ENCODE measurements around the gene NEU2. TPM values are rescaled to one million over a fixed set of nuclear protein-coding genes. Genes with fewer than 3 reads are reported as not detected.

NEU2 gene
- total RNA-seq, 1 experiment from 2014 or later: not detected

GRCh38 chr2:233012301-233012971 lies 20.0 kb upstream of the NEU2 start:
- intact Hi-C loops (cut with micrococcal nuclease; ENCODE audit: unreplicated experiment): no loop called here
- Histone ChIP-seq H3K9me3 (ENCODE audit: insufficient read depth, low read depth) (no peaks in the 10 kb centered on the region), H3K4me1 (replicated peaks; ENCODE audit: insufficient read depth) (no peaks in the 10 kb centered on the region), H3K79me2 (ENCODE audit: low read depth) (no peaks in the 10 kb centered on the region), H3K27ac (no peak overlapping the region), H2AFZ (no peak overlapping the region), H3K36me3 (ENCODE audit: low read depth) (no peaks in the 10 kb centered on the region), H3K9me2 (ENCODE audit: insufficient read depth) (no peaks in the 10 kb centered on the region), H3F3A (ENCODE audit: insufficient read depth, low read depth) (no peaks in the 10 kb centered on the region), H3K4me2 (no peak overlapping the region), H4K20me1 (ENCODE audit: insufficient read depth) (no peaks in the 10 kb centered on the region), H3K4me3 (no peak overlapping the region), H3K27me3 (ENCODE audit: insufficient read depth, low read depth) (no peaks in the 10 kb centered on the region)
- ChIA-PET POLR2A (ENCODE audit: unreplicated experiment) (no interaction called here), CTCF (interaction anchor here (0.6 kb wide), 1 partner anchor 63 kb away, joined by 3 read pairs; no protein-coding TSS in a partner anchor)
- BruUV-seq (replicated peaks): no TSS peak
- TF ChIP-seq CTCF (conservative IDR thresholded peaks at IDR 0.05): no peak
- no peak for TF ChIP-seq EZH2 (IDR thresholded peaks at IDR 0.05; ENCODE audit: low read depth)
- DNase-seq: no peak

- TF ChIP-seq EZH2 (IDR thresholded peaks at IDR 0.05; ENCODE audit: low read depth): no peak
- no peak for TF ChIP-seq CTCF (conservative IDR thresholded peaks at IDR 0.05)
- H3K4me3 ChIP-seq: no peak within 1 kb of the TSS
- no peaks in the 10 kb centered on the region for H3K27me3 ChIP-seq (ENCODE audit: insufficient read depth, low read depth)
- no TSS peak for BruUV-seq (replicated peaks)
- no peaks in the 10 kb centered on the region for H3F3A ChIP-seq (ENCODE audit: insufficient read depth, low read depth)
- no peaks in the 10 kb centered on the region for H3K36me3 ChIP-seq (ENCODE audit: low read depth)
- intact Hi-C loops (cut with micrococcal nuclease; ENCODE audit: unreplicated experiment): no loop called here
- H3K27ac ChIP-seq: no peak within 1 kb of the TSS
- H3K9me3 ChIP-seq (ENCODE audit: insufficient read depth, low read depth): no peaks in the 10 kb centered on the region
- no peaks in the 10 kb centered on the region for H4K20me1 ChIP-seq (ENCODE audit: insufficient read depth)
- H3K4me1 ChIP-seq (replicated peaks; ENCODE audit: insufficient read depth): no peaks in the 10 kb centered on the region
- ChIA-PET POLR2A (ENCODE audit: unreplicated experiment) (no interaction called here), CTCF (interaction anchor here (0.6 kb wide), 1 partner anchor 63 kb away, joined by 3 read pairs; no protein-coding TSS in a partner anchor)
- DNase-seq: no peak
- H3K79me2 ChIP-seq (ENCODE audit: low read depth): no peaks in the 10 kb centered on the region
- no peak within 1 kb of the TSS for H2AFZ ChIP-seq
- no peaks in the 10 kb centered on the region for H3K9me2 ChIP-seq (ENCODE audit: insufficient read depth)
- no peak within 1 kb of the TSS for H3K4me2 ChIP-seq
These were observed 19.4 kb upstream of the NEU2 start, which contains the start of gene NGEF for GRCh38 chr2:233013027-233013461. NGEF (minus strand) TSS chr2:233013256; CDS start chr2:232974890, 38,366 bp downstream.

- intact Hi-C loops (cut with micrococcal nuclease; ENCODE audit: unreplicated experiment): no loop called here
- TF ChIP-seq CTCF (conservative IDR thresholded peaks at IDR 0.05) (no peak), EZH2 (IDR thresholded peaks at IDR 0.05; ENCODE audit: low read depth) (no peak)
- Histone ChIP-seq H3K4me3 (no peak overlapping the region), H3K27ac (no peak overlapping the region), H3F3A (ENCODE audit: insufficient read depth, low read depth) (no peaks in the 10 kb centered on the region), H4K20me1 (ENCODE audit: insufficient read depth) (no peaks in the 10 kb centered on the region), H2AFZ (no peak overlapping the region), H3K36me3 (ENCODE audit: low read depth) (no peaks in the 10 kb centered on the region), H3K27me3 (ENCODE audit: insufficient read depth, low read depth) (no peaks in the 10 kb centered on the region), H3K79me2 (ENCODE audit: low read depth) (no peaks in the 10 kb centered on the region), H3K9me3 (ENCODE audit: insufficient read depth, low read depth) (no peaks in the 10 kb centered on the region), H3K4me2 (no peak overlapping the region), H3K9me2 (ENCODE audit: insufficient read depth) (no peaks in the 10 kb centered on the region), H3K4me1 (replicated peaks; ENCODE audit: insufficient read depth) (no peaks in the 10 kb centered on the region)
- POLR2A ChIA-PET (ENCODE audit: unreplicated experiment): interaction anchor here (0.5 kb wide), 1 partner anchor 66 kb away, joined by 12 read pairs; no protein-coding TSS in a partner anchor
- BruUV-seq (replicated peaks): no TSS peak
- no peak for DNase-seq
- CTCF ChIA-PET: no interaction called here
These were observed 18.8 kb upstream of the NEU2 start for GRCh38 chr2:233013650-233014049.
